Aorta (tissue), 5 donors: ENCODE results near the gene GGT6. TPM values are rescaled to one million over a fixed set of nuclear protein-coding genes. Genes with fewer than 3 reads are reported as not detected.
"Not testable (repeated sequence)": the region's sequence is repeated elsewhere in the genome, so short reads cannot be mapped to it uniquely, and the experiment has no call there.

Experiments used
- ATAC-seq: fragments of 200-7000 bp; cut with Tn5 transposase; one replicate; pipeline ENCODE4 v1.9.1; 2022; ENCODE audit warnings: moderate library complexity; ENCODE audit not compliant: low FRiP score
- DNase-seq, 2 donors: peaks; one replicate each; pipeline ENCODE4 v3.0.0-alpha.2; 2020
- H3K27ac ChIP-seq, 2 donors: one replicate each; pipeline ENCODE4 v1.5.1; 2013; ENCODE audit warnings: low read length in 2 of 2, mild to moderate bottlenecking in 2 of 2, moderate library complexity in 2 of 2, control low read depth in 1 of 2, inconsistent platforms in 1 of 2, low read depth in 1 of 2
- H3K27me3 ChIP-seq, 2 donors: one replicate each; pipeline ENCODE4 v1.6.1; 2013; ENCODE audit warnings: control low read depth in 1 of 2, low read length in 1 of 2, mild to moderate bottlenecking in 1 of 2, moderate library complexity in 1 of 2; ENCODE audit not compliant: insufficient read depth in 2 of 2, control insufficient read depth in 1 of 2
- H3K36me3 ChIP-seq, 2 donors: one replicate each; pipeline ENCODE4 v1.6.1; 2013; ENCODE audit warnings: control low read depth in 1 of 2, low read length in 1 of 2, mild to moderate bottlenecking in 1 of 2; ENCODE audit not compliant: insufficient read depth in 2 of 2, control insufficient read depth in 1 of 2
- H3K4me1 ChIP-seq, 2 donors: one replicate each; pipeline ENCODE4 v1.6.1; 2013; ENCODE audit warnings: low read length in 2 of 2, control low read depth in 1 of 2, mild to moderate bottlenecking in 1 of 2, moderate library complexity in 1 of 2; ENCODE audit not compliant: insufficient read depth in 2 of 2, control insufficient read depth in 1 of 2
- H3K4me3 ChIP-seq, 2 donors: one replicate each; pipeline ENCODE4 v1.5.1; 2013; ENCODE audit warnings: low read length in 2 of 2, control low read depth in 1 of 2, mild to moderate bottlenecking in 1 of 2
- H3K9me3 ChIP-seq: one replicate; pipeline ENCODE4 v1.6.1; 2013; ENCODE audit warnings: mild to moderate bottlenecking, low read length; ENCODE audit not compliant: control insufficient read depth
- WGBS, 2 donors: extraction: QIAGEN DNeasy Blood & Tissue Kit; methylation state at CpG; one replicate each; pipeline ENCODE4 v1.1.7; 2013; 5-methylcytosine and 5-hydroxymethylcytosine counted together
- intact Hi-C, 2 donors: fragments of 100-400 bp; cut with DNase I; formaldehyde crosslinking; loops; one replicate each; pipeline versions ENCODE4 v1.14.2 to v1.15.0; 2022
- polyA plus RNA-seq, 2 donors: library from polyadenylated mRNA; stranded (reverse); fragments of 200-250 nt; gene quantifications; one replicate each; pipeline ENCODE4 v1.2.3, GENCODE V29; 2013
- total RNA-seq, 2 donors: library from RNA; stranded (reverse); fragmentation: NEBNext Ultra II Directional; extraction: Animal tissue kit (Norgen Biotek cat#: 25700); gene quantifications; one replicate each; pipeline ENCODE4 v1.2.1, GENCODE V29; 2021
- donor health status: healthy with polysubstance abuse.
- donor health status: Bipolar disorder and iron deficiency.
- donor health status: DM: no; HTN: no; CAD: no.
- donor health status: DM: no; HTN: no; CAD: no.
- donor health status: DM: yes; HTN: yes; CAD: no.

Gene GGT6
- total and polyA plus RNA-seq, 4 donors = 3.5 TPM; not detected in 3

GRCh38 chr17:4601326-4601725 lies 40.9 kb upstream of the GGT6 start:
- WGBS, 2 donors = 95 to 97% methylated on average over 4 of the region's 4 CpGs
- H3K9me3 ChIP-seq = no peaks in the 10 kb centered on the region
- no peak overlapping the region for H3K27ac ChIP-seq
- H3K27me3 ChIP-seq = no peaks in the 10 kb centered on the region
- intact Hi-C loops = no loop called here
- ATAC-seq (no peak), DNase-seq (no peak)
- H3K4me3 ChIP-seq = no peak overlapping the region
- H3K36me3 ChIP-seq = no peaks in the 10 kb centered on the region
- H3K4me1 ChIP-seq = no peaks in the 10 kb centered on the region

GRCh38 chr17:4600563-4600962 lies 40.2 kb upstream of the GGT6 start:
- Histone ChIP-seq H3K9me3 (no peaks in the 10 kb centered on the region), H3K27me3 (no peaks in the 10 kb centered on the region), H3K27ac (no peak overlapping the region), H3K36me3 (no peaks in the 10 kb centered on the region), H3K4me1 (no peaks in the 10 kb centered on the region), H3K4me3 (no peak overlapping the region)
- WGBS, 2 donors = 72 to 74% methylated on average over 13 of the region's 13 CpGs
- DNase-seq (no peak), ATAC-seq (no peak)
- intact Hi-C loops = no loop called here

GRCh38 chr17:4599505-4600281 lies 39.3 kb upstream of the GGT6 start:
- ATAC-seq (peak; percentile 53), DNase-seq (peak in 1 of 2 donors; percentile 79)
- H3K27ac ChIP-seq = no peak overlapping the region
- no peaks in the 10 kb centered on the region for H3K36me3 ChIP-seq
- WGBS, 2 donors = 65 to 70% methylated on average over 24 to 25 of the region's 25 CpGs
- H3K27me3 ChIP-seq = no peaks in the 10 kb centered on the region
- no peaks in the 10 kb centered on the region for H3K4me1 ChIP-seq
- intact Hi-C loops = no loop called here
- H3K9me3 ChIP-seq = no peaks in the 10 kb centered on the region
- H3K4me3 ChIP-seq = no peak overlapping the region

- peak; percentile 65 to 71 for DNase-seq
- H3K9me3 ChIP-seq = no peaks in the 10 kb centered on the region
- H3K4me1 ChIP-seq = no peaks in the 10 kb centered on the region
- intact Hi-C loops = no loop called here
- no peak overlapping the region for H3K27ac ChIP-seq
- no peaks in the 10 kb centered on the region for H3K27me3 ChIP-seq
- H3K36me3 ChIP-seq = no peaks in the 10 kb centered on the region
- peak; percentile 68 for ATAC-seq
- 90% methylated on average over 20 of the region's 20 CpGs for WGBS, 2 donors
- H3K4me3 ChIP-seq = no peak overlapping the region
Measured at GRCh38 chr17:4598776-4599504, 38.6 kb upstream of the GGT6 start.

GRCh38 chr17:4597975-4598374 lies 37.6 kb upstream of the GGT6 start:
- WGBS, 2 donors = 84 to 86% methylated on average over 12 to 13 of the region's 13 CpGs
- Histone ChIP-seq H3K4me1 (no peaks in the 10 kb centered on the region), H3K27ac (no peak overlapping the region), H3K36me3 (no peaks in the 10 kb centered on the region), H3K4me3 (no peak overlapping the region), H3K9me3 (no peaks in the 10 kb centered on the region), H3K27me3 (no peaks in the 10 kb centered on the region)
- intact Hi-C loops = no loop called here
- DNase-seq (peak; percentile 39 to 63), ATAC-seq (no peak)

GRCh38 chr17:4596636-4597380 lies 36.4 kb upstream of the GGT6 start:
- no peaks in the 10 kb centered on the region for H3K4me1 ChIP-seq
- H3K27me3 ChIP-seq = no peaks in the 10 kb centered on the region
- no peaks in the 10 kb centered on the region for H3K9me3 ChIP-seq
- no peak overlapping the region for H3K27ac ChIP-seq
- whole genome bisulfite sequencing, 2 donors = 95 to 96% methylated on average over 36 of the region's 36 CpGs
- DNase-seq (no peak), ATAC-seq (no peak)
- H3K36me3 ChIP-seq = no peaks in the 10 kb centered on the region
- no peak overlapping the region for H3K4me3 ChIP-seq
- intact Hi-C loops = no loop called here

- H3K27me3 ChIP-seq, H3K9me3 ChIP-seq, H3K4me3 ChIP-seq, H3K4me1 ChIP-seq, H3K27ac ChIP-seq, H3K36me3 ChIP-seq, ATAC-seq, intact Hi-C loops: not testable (repeated sequence)
- DNase-seq = peak in 1 of 2 donors; percentile 72
- 93 to 96% methylated on average over 22 to 23 of the region's 23 CpGs for WGBS, 2 donors
Measured at GRCh38 chr17:4595685-4596342, 35.4 kb upstream of the GGT6 start.

GRCh38 chr17:4594931-4595684 lies 34.7 kb upstream of the GGT6 start:
- intact Hi-C loops = no loop called here
- Histone ChIP-seq H3K27me3 (no peaks in the 10 kb centered on the region), H3K9me3 (no peaks in the 10 kb centered on the region), H3K4me3 (no peak overlapping the region), H3K36me3 (no peaks in the 10 kb centered on the region), H3K27ac (no peak overlapping the region), H3K4me1 (no peaks in the 10 kb centered on the region)
- ATAC-seq (no peak), DNase-seq (peak in 1 of 2 donors; percentile 77)
- 70 to 72% methylated on average over 29 of the region's 29 CpGs for WGBS, 2 donors
